HL-60/S4 treated with phorbol 12-myristate 13-acetate at 8.2 ng/mL for 4 days and 3 days (cell line): ENCODE results near the gene LSM3.
"Not testable (repeated sequence)": the region's sequence is repeated elsewhere in the genome, so short reads cannot be mapped to it uniquely, and the experiment has no call there.

Source experiments
- in situ Hi-C: fragments of 300-500 bp; cut with MboI; formaldehyde crosslinking; loops from 2 replicates; pipeline ENCODE4 v1.15.0; 2022; ENCODE audit warnings: low sequenced_read_pairs

Gene LSM3

GRCh38 chr3:14214764-14215163 lies 36.1 kb downstream of the LSM3 start:
- in situ Hi-C loops: no loop called here

- in situ Hi-C loops: no loop called here
These were observed 37.8 kb downstream of the LSM3 start for GRCh38 chr3:14216257-14217048.

- in situ Hi-C loops: no loop called here
These were observed 39.7 kb downstream of the LSM3 start for GRCh38 chr3:14218355-14218754.

- in situ Hi-C loops: no loop called here
These were observed 42.3 kb downstream of the LSM3 start for GRCh38 chr3:14220933-14221332.

- in situ Hi-C loops: no loop called here
These were observed 43.3 kb downstream of the LSM3 start for GRCh38 chr3:14221902-14222301.

GRCh38 chr3:14222457-14222856 lies 43.8 kb downstream of the LSM3 start:
- in situ Hi-C loops: no loop called here

GRCh38 chr3:14222900-14223594 lies 44.4 kb downstream of the LSM3 start:
- in situ Hi-C loops: no loop called here

- in situ Hi-C loops: no loop called here
These were observed 45.0 kb downstream of the LSM3 start for GRCh38 chr3:14223595-14223994.

- in situ Hi-C loops: no loop called here
These were observed 46.3 kb downstream of the LSM3 start for GRCh38 chr3:14224895-14225294.

GRCh38 chr3:14225421-14225820 lies 46.8 kb downstream of the LSM3 start:
- in situ Hi-C loops: no loop called here

- in situ Hi-C loops: not testable (repeated sequence)
These were observed 47.7 kb downstream of the LSM3 start for GRCh38 chr3:14226351-14226750.

GRCh38 chr3:14227856-14228255 lies 49.2 kb downstream of the LSM3 start:
- in situ Hi-C loops: no loop called here

- in situ Hi-C loops: no loop called here
These were observed 50.3 kb downstream of the LSM3 start for GRCh38 chr3:14228681-14229470.

GRCh38 chr3:14229695-14230094 lies 51.1 kb downstream of the LSM3 start:
- in situ Hi-C loops: not testable (repeated sequence)

- in situ Hi-C loops: no loop called here
These were observed 52.1 kb downstream of the LSM3 start for GRCh38 chr3:14230729-14231128.

- in situ Hi-C loops: no loop called here
These were observed 52.8 kb downstream of the LSM3 start for GRCh38 chr3:14231145-14231990.

- in situ Hi-C loops: no loop called here
These were observed 53.4 kb downstream of the LSM3 start for GRCh38 chr3:14231998-14232501.

GRCh38 chr3:14234251-14235002 lies 55.8 kb downstream of the LSM3 start:
- in situ Hi-C loops: no loop called here

GRCh38 chr3:14235003-14235911 lies 56.6 kb downstream of the LSM3 start:
- in situ Hi-C loops: no loop called here
